Measurements from ENCODE around the gene ZSWIM1. TPM values are rescaled to one million over a fixed set of nuclear protein-coding genes. Genes with fewer than 3 reads are reported as not detected.
"Not testable (repeated sequence)": the region's sequence is repeated elsewhere in the genome, so short reads cannot be mapped to it uniquely, and the experiment has no call there.

The ZSWIM1 gene
- total RNA-seq, 4 donors from 2014 or later: 4.5 to 8.2 (median 6.0) TPM

- DNase-seq (ENCODE audit: low spot score in 2 of 2): no peak
Measured at GRCh38 chr20:45867136-45867818, 13.8 kb upstream of the ZSWIM1 start.

GRCh38 chr20:45867819-45868176 is 13.2 kb upstream of the ZSWIM1 start:
- no peaks in the 10 kb centered on the region for H3K9me3 ChIP-seq
- H3K4me3 ChIP-seq: no peak overlapping the region
- DNase-seq (ENCODE audit: low spot score in 2 of 2): no peak
- H3K27me3 ChIP-seq: no peaks in the 10 kb centered on the region
- TF ChIP-seq EP300 (IDR thresholded peaks at IDR 0.05) (no peak), CTCF (IDR thresholded peaks at IDR 0.05) (no peak), POLR2A (IDR thresholded peaks at IDR 0.05) (no peak)
- H3K4me1 ChIP-seq: no peaks in the 10 kb centered on the region
- H3K27ac ChIP-seq: no peak overlapping the region
- H3K36me3 ChIP-seq: peaks cover 0 to 4% (median 0%) of the 10 kb centered on the region in 3 donors

More at GRCh38 chr20:45867136-45867818, 13.8 kb upstream of the ZSWIM1 start:
- Histone ChIP-seq H3K4me3 (no peak overlapping the region), H3K4me1 (no peaks in the 10 kb centered on the region), H3K27ac (no peak overlapping the region), H3K36me3 (peaks cover 0 to 4% (median 0%) of the 10 kb centered on the region in 3 donors), H3K9me3 (no peaks in the 10 kb centered on the region), H3K27me3 (no peaks in the 10 kb centered on the region)
- TF ChIP-seq POLR2A (IDR thresholded peaks at IDR 0.05): no peak
- TF ChIP-seq CTCF (IDR thresholded peaks at IDR 0.05): no peak
- TF ChIP-seq EP300 (IDR thresholded peaks at IDR 0.05): no peak
- 83 to 91% methylated on average over 6 of the region's 6 CpGs for WGBS, 2 donors

- Histone ChIP-seq H3K27ac (no peak overlapping the region), H3K4me3 (no peak overlapping the region), H3K36me3 (peaks cover 0 to 12% (median 0%) of the 10 kb centered on the region in 3 donors), H3K9me3 (no peaks in the 10 kb centered on the region), H3K4me1 (no peaks in the 10 kb centered on the region), H3K27me3 (no peaks in the 10 kb centered on the region)
- WGBS, 2 donors: 85 to 92% methylated on average over 4 of the region's 4 CpGs
- no peak for DNase-seq (ENCODE audit: low spot score in 2 of 2)
- no peak for TF ChIP-seq EP300 (IDR thresholded peaks at IDR 0.05)
- no peak for TF ChIP-seq POLR2A (IDR thresholded peaks at IDR 0.05)
- no peak for TF ChIP-seq CTCF (IDR thresholded peaks at IDR 0.05)
Measured at GRCh38 chr20:45872626-45873025, 8.4 kb upstream of the ZSWIM1 start.

GRCh38 chr20:45873409-45874103 is 7.5 kb upstream of the ZSWIM1 start:
- WGBS, 2 donors: 79 to 84% methylated on average over 1 of the region's 1 CpG

GRCh38 chr20:45874104-45874481 is 6.9 kb upstream of the ZSWIM1 start:
- H3K4me3 ChIP-seq; H3K9me3 ChIP-seq; H3K27ac ChIP-seq; H3K27me3 ChIP-seq; DNase-seq (ENCODE audit: low spot score in 2 of 2); H3K4me1 ChIP-seq: not testable (repeated sequence)
- peaks cover 0 to 27% (median 0%) of the 10 kb centered on the region in 3 donors for H3K36me3 ChIP-seq
- 92% methylated on average over 10 of the region's 10 CpGs for WGBS, 2 donors

More at GRCh38 chr20:45873409-45874103, 7.5 kb upstream of the ZSWIM1 start:
- DNase-seq (ENCODE audit: low spot score in 2 of 2): no peak
- no peak for TF ChIP-seq EP300 (IDR thresholded peaks at IDR 0.05)
- no peak for TF ChIP-seq CTCF (IDR thresholded peaks at IDR 0.05)
- no peak for TF ChIP-seq POLR2A (IDR thresholded peaks at IDR 0.05)
- H3K4me1 ChIP-seq: peaks cover 0 to 3% (median 0%) of the 10 kb centered on the region in 4 donors
- H3K27me3 ChIP-seq: no peaks in the 10 kb centered on the region
- no peak overlapping the region for H3K4me3 ChIP-seq
- H3K27ac ChIP-seq: no peak overlapping the region
- H3K36me3 ChIP-seq: peaks cover 0 to 21% (median 0%) of the 10 kb centered on the region in 3 donors
- H3K9me3 ChIP-seq: no peaks in the 10 kb centered on the region
